Type B pancreatic cell (in vitro differentiated cells): Measurements from ENCODE around the gene CNTN4. TPM values are rescaled to one million over a fixed set of nuclear protein-coding genes. Genes with fewer than 3 reads are reported as not detected.

ENCODE experiments used
- DNase-seq: peaks from one replicate; pipeline ENCODE4 v3.0.0; 2021; ENCODE audit warnings: mixed read lengths; ENCODE audit not compliant: unreplicated experiment; ENCODE audit errors: extremely low spot score
- H3K27ac Mint-ChIP-seq: 2 replicates; pipeline ENCODE4 v1.8.0; 2021; ENCODE audit warnings: mild to moderate bottlenecking, mixed read lengths
- H3K27me3 Mint-ChIP-seq: 2 replicates; pipeline ENCODE4 v1.8.0; 2021; ENCODE audit warnings: mixed read lengths
- H3K36me3 Mint-ChIP-seq: 2 replicates; pipeline ENCODE4 v1.8.0; 2021; ENCODE audit warnings: mixed read lengths
- H3K4me1 Mint-ChIP-seq: one replicate; pipeline ENCODE4 v1.8.0; 2021; ENCODE audit warnings: mixed read lengths; ENCODE audit not compliant: unreplicated experiment
- H3K4me3 Mint-ChIP-seq: 2 replicates; pipeline ENCODE4 v1.8.0; 2021; ENCODE audit warnings: mild to moderate bottlenecking, mixed read lengths
- H3K9me3 Mint-ChIP-seq: 2 replicates; pipeline ENCODE4 v1.8.0; 2021; ENCODE audit warnings: mixed read lengths
- CTCF ChIP-seq: fragments of 200-600 bp; sonication (generic); conservative IDR thresholded peaks from 2 replicates; pipeline ENCODE4 v1.5.0; 2021; ENCODE audit warnings: antibody characterized with exemption, mild to moderate bottlenecking
- total RNA-seq: library from RNA; stranded (reverse); gene quantifications from 2 replicates; pipeline ENCODE4 v1.2.1, GENCODE V29; 2021; ENCODE audit warnings: low replicate concordance

Gene CNTN4
- total RNA-seq, 1 donor from 2014 or later = 29.7 TPM

DNA sequence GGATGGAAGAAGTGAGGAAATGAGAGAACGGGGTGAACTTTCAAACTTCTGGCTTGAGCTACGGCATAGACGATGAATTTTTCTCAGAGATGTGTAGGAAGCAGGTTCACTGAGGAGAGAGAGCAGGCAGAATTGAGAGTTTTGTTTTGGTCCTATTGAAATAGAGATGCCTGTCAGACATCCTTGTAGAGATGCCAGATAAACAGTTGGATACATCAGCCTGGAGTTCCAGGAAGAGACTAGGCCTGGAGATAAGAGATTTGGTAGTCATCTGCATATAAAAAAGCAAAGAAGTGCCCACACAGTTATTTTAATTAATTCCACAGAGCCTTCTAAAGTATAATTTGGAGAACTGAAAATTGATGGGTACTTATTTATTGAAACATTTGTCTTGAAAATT lies 515.9 kb downstream of the CNTN4 start:
- Mint-ChIP-seq H3K27ac (no peak overlapping the region), H3K27me3 (no peaks in the 10 kb centered on the region), H3K36me3 (no peaks in the 10 kb centered on the region), H3K9me3 (peaks cover 5% of the 10 kb centered on the region), H3K4me3 (no peak overlapping the region), H3K4me1 (no peaks in the 10 kb centered on the region)
- no peak for TF ChIP-seq CTCF
- DNase-seq = no peak

- TF ChIP-seq CTCF = no peak
- no peak overlapping the region for H3K27ac Mint-ChIP-seq
- H3K27me3 Mint-ChIP-seq = no peaks in the 10 kb centered on the region
- H3K36me3 Mint-ChIP-seq = no peaks in the 10 kb centered on the region
- no peak overlapping the region for H3K4me3 Mint-ChIP-seq
- no peak for DNase-seq
- H3K9me3 Mint-ChIP-seq = peaks cover 5% of the 10 kb centered on the region
- H3K4me1 Mint-ChIP-seq = no peaks in the 10 kb centered on the region
Observed at GRCh38 chr3:2615080-2615479, 516.4 kb downstream of the CNTN4 start.

DNA sequence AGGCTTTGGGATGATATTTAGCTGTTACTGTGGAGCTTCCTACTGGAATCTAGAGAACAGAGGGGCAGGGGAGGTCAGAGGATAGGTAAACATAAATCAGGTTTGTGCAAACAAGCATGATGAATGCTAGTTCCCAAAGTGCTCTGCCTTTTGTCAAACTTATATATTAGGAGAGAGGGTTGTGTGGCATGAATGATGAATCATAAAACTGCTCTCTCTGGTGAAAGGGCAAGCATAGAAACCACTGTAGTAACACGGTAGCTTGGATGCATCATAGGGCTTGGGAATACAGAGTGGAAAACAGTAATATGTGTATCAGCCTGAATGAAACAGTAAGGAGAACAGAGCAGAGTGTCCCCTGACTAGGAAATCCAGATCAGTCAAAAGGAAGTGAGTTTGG lies 524.8 kb downstream of the CNTN4 start:
- TF ChIP-seq CTCF = no peak
- H3K27ac Mint-ChIP-seq = peak overlapping the region; percentile 4
- no peak overlapping the region for H3K4me3 Mint-ChIP-seq
- H3K36me3 Mint-ChIP-seq = no peaks in the 10 kb centered on the region
- no peak for DNase-seq
- H3K9me3 Mint-ChIP-seq = no peaks in the 10 kb centered on the region
- no peaks in the 10 kb centered on the region for H3K27me3 Mint-ChIP-seq
- H3K4me1 Mint-ChIP-seq = peaks cover 26% of the 10 kb centered on the region

GRCh38 chr3:2628117-2628516 lies 529.5 kb downstream of the CNTN4 start:
- Mint-ChIP-seq H3K36me3 (peaks cover 4% of the 10 kb centered on the region), H3K4me1 (peaks cover 14% of the 10 kb centered on the region), H3K27ac (no peak overlapping the region), H3K4me3 (no peak overlapping the region), H3K27me3 (no peaks in the 10 kb centered on the region), H3K9me3 (no peaks in the 10 kb centered on the region)
- TF ChIP-seq CTCF = no peak
- DNase-seq = no peak

GRCh38 chr3:2635511-2635910 lies 536.8 kb downstream of the CNTN4 start:
- H3K36me3 Mint-ChIP-seq = peaks cover 4% of the 10 kb centered on the region

More at GRCh38 chr3:2635511-2635910, 536.8 kb downstream of the CNTN4 start:
- Mint-ChIP-seq H3K27ac (no peak overlapping the region), H3K9me3 (no peaks in the 10 kb centered on the region), H3K4me1 (no peaks in the 10 kb centered on the region), H3K4me3 (no peak overlapping the region), H3K27me3 (no peaks in the 10 kb centered on the region)
- no peak for DNase-seq
- no peak for TF ChIP-seq CTCF
